Muscle of leg (tissue), 11 donors: ENCODE data around the gene UBTF. TPM values are rescaled to one million over a fixed set of nuclear protein-coding genes. Genes with fewer than 3 reads are reported as not detected.

Experiments
- DNase-seq: peaks from one replicate; pipeline ENCODE4 v3.0.0; 2013
- H3K27ac ChIP-seq: one replicate; pipeline ENCODE4 v1.5.1; 2013; ENCODE audit warnings: mild to moderate bottlenecking, low read length, control low read depth
- H3K27me3 ChIP-seq: one replicate; pipeline ENCODE4 v1.6.1; 2013; ENCODE audit warnings: low read length; ENCODE audit not compliant: control insufficient read depth, insufficient read depth
- H3K36me3 ChIP-seq: one replicate; pipeline ENCODE4 v1.6.1; 2013; ENCODE audit warnings: low read length; ENCODE audit not compliant: control insufficient read depth, insufficient read depth
- H3K4me1 ChIP-seq: one replicate; pipeline ENCODE4 v1.6.1; 2013; ENCODE audit warnings: low read length; ENCODE audit not compliant: control insufficient read depth, insufficient read depth
- H3K4me3 ChIP-seq: one replicate; pipeline ENCODE4 v1.5.1; 2013; ENCODE audit warnings: low read length, control low read depth
- H3K9me3 ChIP-seq: replicated peaks from 2 replicates; pipeline ENCODE4 v1.6.1; 2013; ENCODE audit warnings: low read depth, low read length; ENCODE audit not compliant: control insufficient read depth
- WGBS: methylation state at CpG from one replicate; pipeline ENCODE4 v1.1.5; 2013; ENCODE audit warnings: missing lambda C conversion rate; ENCODE audit not compliant: insufficient coverage; 5-methylcytosine and 5-hydroxymethylcytosine counted together
- polyA plus RNA-seq, 8 donors: library from polyadenylated mRNA; unstranded; fragments of 120-200 nt; gene quantifications; one replicate each; pipeline versions ENCODE4 v1.2.1 to v1.2.3, GENCODE V29; 2013; ENCODE audit warnings: inconsistent platforms in 1 of 8, low replicate concordance in 1 of 8; ENCODE audit not compliant: insufficient read length in 8 of 8, insufficient read depth in 1 of 8
- total RNA-seq: library from RNA; stranded (reverse); fragments of 120-200 nt; gene quantifications from one replicate; pipeline ENCODE4 v1.2.4, GENCODE V29; 2013

Gene UBTF
- total and polyA plus RNA-seq, 9 donors, result 54.3 to 88.6 (median 74.2) TPM

GRCh38 chr17:44197980-44198720, 21.3 kb downstream of the UBTF start:
- H3K9me3 ChIP-seq, result no peaks in the 10 kb centered on the region
- 62% methylated on average over 2 of the region's 11 CpGs for WGBS
- DNase-seq, result peak; percentile 78

GRCh38 chr17:44197107-44197506, 22.4 kb downstream of the UBTF start:
- Histone ChIP-seq H3K4me3 (no peak overlapping the region), H3K4me1 (peaks cover 38% of the 10 kb centered on the region), H3K27ac (no peak overlapping the region), H3K36me3 (peaks cover 52% of the 10 kb centered on the region), H3K27me3 (no peaks in the 10 kb centered on the region), H3K9me3 (no peaks in the 10 kb centered on the region)
- 94% methylated on average over 7 of the region's 15 CpGs for WGBS
- no peak for DNase-seq

More at GRCh38 chr17:44197980-44198720, 21.3 kb downstream of the UBTF start:
- Histone ChIP-seq H3K27ac (peak overlapping the region; percentile 92), H3K4me1 (peaks cover 28% of the 10 kb centered on the region), H3K4me3 (peak overlapping the region; percentile 66), H3K36me3 (peaks cover 44% of the 10 kb centered on the region), H3K27me3 (no peaks in the 10 kb centered on the region)

- Histone ChIP-seq H3K4me1 (peaks cover 62% of the 10 kb centered on the region), H3K27me3 (no peaks in the 10 kb centered on the region), H3K9me3 (no peaks in the 10 kb centered on the region), H3K27ac (peak overlapping the region; percentile 82), H3K36me3 (peaks cover 75% of the 10 kb centered on the region), H3K4me3 (no peak overlapping the region)
- 86% methylated on average over 8 of the region's 14 CpGs for WGBS
- DNase-seq, result no peak
These were observed 26.0 kb downstream of the UBTF start for GRCh38 chr17:44193326-44194084.

GRCh38 chr17:44192750-44193149, 26.7 kb downstream of the UBTF start:
- Histone ChIP-seq H3K27me3 (no peaks in the 10 kb centered on the region), H3K36me3 (peaks cover 78% of the 10 kb centered on the region), H3K4me1 (peaks cover 62% of the 10 kb centered on the region), H3K4me3 (no peak overlapping the region), H3K27ac (peak overlapping the region; percentile 82), H3K9me3 (no peaks in the 10 kb centered on the region)
- no CpG with 5 or more reads among the region's 5 CpGs for WGBS
- DNase-seq, result no peak

GRCh38 chr17:44191941-44192496, 27.5 kb downstream of the UBTF start:
- Histone ChIP-seq H3K27me3 (no peaks in the 10 kb centered on the region), H3K9me3 (no peaks in the 10 kb centered on the region), H3K36me3 (peaks cover 70% of the 10 kb centered on the region), H3K4me1 (peaks cover 60% of the 10 kb centered on the region), H3K4me3 (no peak overlapping the region), H3K27ac (peak overlapping the region; percentile 82)
- WGBS, result no CpG with 5 or more reads among the region's 7 CpGs
- no peak for DNase-seq

- 36% methylated on average over 3 of the region's 5 CpGs for WGBS
- DNase-seq, result peak; percentile 78
- Histone ChIP-seq H3K27me3 (no peaks in the 10 kb centered on the region), H3K9me3 (no peaks in the 10 kb centered on the region), H3K36me3 (peaks cover 65% of the 10 kb centered on the region), H3K4me1 (peaks cover 60% of the 10 kb centered on the region), H3K4me3 (no peak overlapping the region), H3K27ac (peak overlapping the region; percentile 82)
These were observed 28.1 kb downstream of the UBTF start for GRCh38 chr17:44191369-44191768.

GRCh38 chr17:44190481-44190880, 29.0 kb downstream of the UBTF start:
- Histone ChIP-seq H3K36me3 (peaks cover 57% of the 10 kb centered on the region), H3K27ac (peak overlapping the region; percentile 82), H3K4me1 (peaks cover 65% of the 10 kb centered on the region), H3K9me3 (no peaks in the 10 kb centered on the region), H3K27me3 (no peaks in the 10 kb centered on the region), H3K4me3 (no peak overlapping the region)
- DNase-seq, result no peak
- 89% methylated on average over 5 of the region's 10 CpGs for WGBS

GRCh38 chr17:44188576-44189403, 30.7 kb downstream of the UBTF start:
- no peaks in the 10 kb centered on the region for H3K9me3 ChIP-seq
- H3K27me3 ChIP-seq, result no peaks in the 10 kb centered on the region
- no peak for DNase-seq
- H3K4me1 ChIP-seq, result peaks cover 70% of the 10 kb centered on the region
- H3K27ac ChIP-seq, result peak overlapping the region; percentile 21
- 66% methylated on average over 3 of the region's 12 CpGs for WGBS
- H3K36me3 ChIP-seq, result peaks cover 40% of the 10 kb centered on the region
- no peak overlapping the region for H3K4me3 ChIP-seq

- no peaks in the 10 kb centered on the region for H3K27me3 ChIP-seq
- peak overlapping the region; percentile 97 for H3K27ac ChIP-seq
- H3K36me3 ChIP-seq, result peaks cover 29% of the 10 kb centered on the region
- no peaks in the 10 kb centered on the region for H3K9me3 ChIP-seq
- 6% methylated on average over 15 of the region's 32 CpGs for WGBS
- DNase-seq, result peak; percentile 61
- H3K4me3 ChIP-seq, result peak overlapping the region; percentile 99
- H3K4me1 ChIP-seq, result peaks cover 55% of the 10 kb centered on the region
These were observed 32.2 kb downstream of the UBTF start for GRCh38 chr17:44187131-44187899.
